ENCODE measurements around the gene SIPA1L3. TPM values are rescaled to one million over a fixed set of nuclear protein-coding genes. Genes with fewer than 3 reads are reported as not detected.

Gene SIPA1L3
- total and polyA plus RNA-seq, 2 experiments from 2014 or later = 15.7 to 54.1 TPM

- no peaks in the 10 kb centered on the region for H3K9me3 Mint-ChIP-seq
- Histone ChIP-seq H3F3A (replicated peaks; ENCODE audit: low read depth) (peaks cover 14% of the 10 kb centered on the region), H3K4me2 (no peak overlapping the region), H3K36me3 (ENCODE audit: insufficient read depth) (no peaks in the 10 kb centered on the region), H3K9me2 (ENCODE audit: insufficient read depth) (no peaks in the 10 kb centered on the region), H3K79me2 (replicated peaks; ENCODE audit: insufficient read depth) (no peaks in the 10 kb centered on the region), H3K4me3 (no peak overlapping the region), H3K4me1 (ENCODE audit: insufficient read depth) (peaks cover 14% of the 10 kb centered on the region), H4K20me1 (replicated peaks; ENCODE audit: insufficient read depth) (no peaks in the 10 kb centered on the region), H3K27ac (ENCODE audit: low read depth) (no peak overlapping the region), H2AFZ (no peak overlapping the region), H3K27me3 (ENCODE audit: insufficient read depth) (no peaks in the 10 kb centered on the region)
- H3K36me3 Mint-ChIP-seq (ENCODE audit: low read depth) = peaks cover 7% of the 10 kb centered on the region; the same call in 2 of the 3 replicates
- H3K4me3 Mint-ChIP-seq = no peak overlapping the region
- H3K4me1 Mint-ChIP-seq = peaks cover 25% of the 10 kb centered on the region
- no peak for DNase-seq (ENCODE audit: low spot score)
- H3K27me3 Mint-ChIP-seq (ENCODE audit: insufficient read depth, low read depth, poor library complexity) = peaks cover 5% of the 10 kb centered on the region
- ATAC-seq = no peak
- TF ChIP-seq ZNF462 (CRISPR knock-in tag; IDR thresholded peaks at IDR 0.05) = no peak
- no peak for TF ChIP-seq EZH2phosphoT487 (IDR thresholded peaks at IDR 0.05; ENCODE audit: unreplicated experiment)
- TF ChIP-seq POLR2AphosphoS5 (IDR thresholded peaks at IDR 0.05; ENCODE audit: low read depth) = no peak
- TF ChIP-seq ZNF114 (CRISPR knock-in tag; IDR thresholded peaks at IDR 0.05) = no peak
- no peak for TF ChIP-seq CTCF (conservative IDR thresholded peaks at IDR 0.05; ENCODE audit: low read depth in 2 of 2)
- TF ChIP-seq ETS1 (IDR thresholded peaks at IDR 0.05) = no peak
- no peak for TF ChIP-seq NANOG (IDR thresholded peaks at IDR 0.05; ENCODE audit: borderline replicate concordance)
- TF ChIP-seq STAT1 (IDR thresholded peaks at IDR 0.05; ENCODE audit: unreplicated experiment) = no peak
- no peak for TF ChIP-seq CREB1 (CRISPR knock-in tag; IDR thresholded peaks at IDR 0.05; ENCODE audit: low read depth)
- TF ChIP-seq JUNB (IDR thresholded peaks at IDR 0.05; ENCODE audit: unreplicated experiment) = no peak
- no peak for TF ChIP-seq REST (IDR thresholded peaks at IDR 0.05; ENCODE audit: unreplicated experiment)
- TF ChIP-seq ZNF331 (CRISPR knock-in tag; IDR thresholded peaks at IDR 0.05; ENCODE audit: low read depth) = no peak
- no peak for TF ChIP-seq EZH2 (IDR thresholded peaks at IDR 0.05; ENCODE audit: low read depth, unreplicated experiment)
- no peak overlapping the region for H3K27ac Mint-ChIP-seq
Measured at GRCh38 chr19:38204096-38204495, 297.1 kb downstream of the SIPA1L3 start.

All from GM23338 (cell line).